WERI-Rb-1 (cell line): ENCODE results near the gene SRD5A1.

Experiments
- DNase-seq: peaks from one replicate; pipeline ENCODE4 v3.0.0-alpha.2; 2020
- H3K27ac ChIP-seq: fragments of 250-450 bp; sonication (Bioruptor Pico); 2 replicates; pipeline ENCODE4 v1.5.1; 2020; ENCODE audit warnings: mild to moderate bottlenecking, moderate library complexity
- H3K27me3 ChIP-seq: fragments of 250-450 bp; sonication (Bioruptor Pico); 2 replicates; pipeline ENCODE4 v1.5.1; 2021; ENCODE audit warnings: mild to moderate bottlenecking, low read depth, moderate library complexity; ENCODE audit not compliant: insufficient read depth, severe bottlenecking
- H3K36me3 ChIP-seq: fragments of 250-450 bp; sonication (Bioruptor Pico); 2 replicates; pipeline ENCODE4 v1.5.1; 2020; ENCODE audit warnings: mild to moderate bottlenecking, moderate library complexity
- H3K4me3 ChIP-seq: 2 replicates; pipeline ENCODE4 v1.5.1; 2011; ENCODE audit warnings: low read depth, mild to moderate bottlenecking, control low read depth, low read length
- H3K9me3 ChIP-seq: fragments of 250-450 bp; sonication (Bioruptor Pico); 2 replicates; pipeline ENCODE4 v1.5.1; 2021; ENCODE audit warnings: mild to moderate bottlenecking, moderate library complexity; ENCODE audit not compliant: severe bottlenecking
- CTCF ChIP-seq: IDR thresholded peaks from 2 replicates; pipeline ENCODE4 v1.5.1; 2011; ENCODE audit warnings: low read depth, mild to moderate bottlenecking, control low read depth, inconsistent platforms, low read length

The SRD5A1 gene

GRCh38 chr5:6673031-6673430 lies 39.8 kb downstream of the SRD5A1 start:
- H3K27ac ChIP-seq: no peak overlapping the region
- TF ChIP-seq CTCF: no peak
- DNase-seq: no peak

DNA sequence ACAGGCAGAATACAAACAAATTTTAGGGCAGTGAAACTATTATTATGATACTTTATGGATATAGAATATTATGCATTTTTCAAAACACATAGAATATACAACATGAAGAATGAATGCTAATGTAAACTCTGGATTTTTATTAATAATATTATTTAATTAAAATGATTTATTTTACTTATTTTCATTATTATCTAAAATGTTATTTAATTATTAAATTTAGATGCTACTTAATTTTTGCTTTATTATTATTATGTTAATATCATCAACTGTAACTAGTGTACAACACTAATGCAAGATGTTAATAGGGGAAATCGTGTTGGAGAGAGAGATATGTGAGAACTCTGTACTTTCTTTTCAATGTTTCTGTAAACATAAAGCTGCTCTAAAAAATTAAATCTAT lies 40.7 kb downstream of the SRD5A1 start:
- H3K27me3 ChIP-seq: no peaks in the 10 kb centered on the region
- no peaks in the 10 kb centered on the region; the same call in 1 of the 2 replicates for H3K36me3 ChIP-seq
- H3K4me3 ChIP-seq: no peak overlapping the region
- no peak overlapping the region for H3K27ac ChIP-seq
- TF ChIP-seq CTCF: no peak
- no peak for DNase-seq
- H3K9me3 ChIP-seq: peaks cover 6% of the 10 kb centered on the region

More at GRCh38 chr5:6673031-6673430, 39.8 kb downstream of the SRD5A1 start:
- H3K9me3 ChIP-seq: peaks cover 6% of the 10 kb centered on the region
- H3K27me3 ChIP-seq: no peaks in the 10 kb centered on the region
- H3K36me3 ChIP-seq: no peaks in the 10 kb centered on the region; the same call in 1 of the 2 replicates
- H3K4me3 ChIP-seq: no peak overlapping the region

DNA sequence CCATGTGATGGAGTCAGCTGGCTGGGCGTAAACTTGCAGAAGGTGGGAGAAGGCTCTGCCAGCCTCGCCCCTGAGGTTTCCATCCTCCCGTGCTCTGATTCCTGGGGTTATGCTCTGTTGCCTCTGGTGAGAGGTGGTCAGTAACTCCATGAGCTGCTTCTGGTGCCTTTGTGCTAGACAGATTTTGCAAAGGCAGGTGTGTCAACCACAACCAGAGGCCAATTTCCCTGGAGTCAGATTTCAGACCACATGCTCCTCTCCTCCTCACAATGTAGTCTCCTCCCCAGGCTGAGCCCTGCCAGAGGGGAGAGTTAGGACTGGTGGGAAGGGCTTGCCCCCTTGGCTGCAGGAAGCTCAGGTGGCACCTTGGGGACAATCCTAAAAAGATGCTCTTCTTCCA lies 41.2 kb downstream of the SRD5A1 start:
- Histone ChIP-seq H3K27ac (no peak overlapping the region), H3K4me3 (no peak overlapping the region), H3K36me3 (no peaks in the 10 kb centered on the region; the same call in 1 of the 2 replicates), H3K27me3 (no peaks in the 10 kb centered on the region), H3K9me3 (peaks cover 6% of the 10 kb centered on the region)
- DNase-seq: no peak
- TF ChIP-seq CTCF: no peak

DNA sequence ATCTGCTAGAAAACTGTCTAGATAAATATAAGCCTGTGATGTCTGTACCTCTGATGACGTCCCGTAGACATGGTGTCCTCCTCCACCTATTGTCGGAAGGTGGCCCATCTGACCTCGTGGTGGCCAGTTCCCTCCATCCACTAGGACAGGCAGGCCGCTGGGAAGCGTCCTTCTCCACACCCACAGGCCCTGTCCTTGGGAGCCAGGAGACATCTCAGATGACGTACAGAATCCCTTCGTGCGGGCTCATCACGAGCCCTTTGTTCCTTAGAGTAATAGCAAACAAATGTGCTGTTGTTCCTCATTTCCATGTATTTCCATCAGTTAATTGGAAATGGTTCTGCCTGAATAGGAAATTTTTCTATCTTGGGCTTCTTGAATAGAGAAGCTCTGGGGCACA lies 41.6 kb downstream of the SRD5A1 start:
- Histone ChIP-seq H3K36me3 (no peaks in the 10 kb centered on the region; the same call in 1 of the 2 replicates), H3K9me3 (peaks cover 6% of the 10 kb centered on the region), H3K27ac (no peak overlapping the region), H3K4me3 (no peak overlapping the region), H3K27me3 (no peaks in the 10 kb centered on the region)
- no peak for DNase-seq
- TF ChIP-seq CTCF: no peak

GRCh38 chr5:6675784-6676491 lies 42.7 kb downstream of the SRD5A1 start:
- TF ChIP-seq CTCF: 0 out of 2 replicates have a peak, but pooled peaks have one; percentile 23
- H3K27me3 ChIP-seq: no peaks in the 10 kb centered on the region
- H3K4me3 ChIP-seq: no peak overlapping the region
- H3K36me3 ChIP-seq: no peaks in the 10 kb centered on the region
- DNase-seq: no peak
- H3K27ac ChIP-seq: no peak overlapping the region
- H3K9me3 ChIP-seq: peaks cover 6% of the 10 kb centered on the region

- TF ChIP-seq CTCF: no peak
- no peak overlapping the region for H3K4me3 ChIP-seq
- no peaks in the 10 kb centered on the region for H3K27me3 ChIP-seq
- no peaks in the 10 kb centered on the region for H3K36me3 ChIP-seq
- peaks cover 9% of the 10 kb centered on the region for H3K9me3 ChIP-seq
- H3K27ac ChIP-seq: no peak overlapping the region
- no peak for DNase-seq
Observed at GRCh38 chr5:6676702-6677101, 43.5 kb downstream of the SRD5A1 start.
